ENCODE results near the gene MYG1.

DNA sequence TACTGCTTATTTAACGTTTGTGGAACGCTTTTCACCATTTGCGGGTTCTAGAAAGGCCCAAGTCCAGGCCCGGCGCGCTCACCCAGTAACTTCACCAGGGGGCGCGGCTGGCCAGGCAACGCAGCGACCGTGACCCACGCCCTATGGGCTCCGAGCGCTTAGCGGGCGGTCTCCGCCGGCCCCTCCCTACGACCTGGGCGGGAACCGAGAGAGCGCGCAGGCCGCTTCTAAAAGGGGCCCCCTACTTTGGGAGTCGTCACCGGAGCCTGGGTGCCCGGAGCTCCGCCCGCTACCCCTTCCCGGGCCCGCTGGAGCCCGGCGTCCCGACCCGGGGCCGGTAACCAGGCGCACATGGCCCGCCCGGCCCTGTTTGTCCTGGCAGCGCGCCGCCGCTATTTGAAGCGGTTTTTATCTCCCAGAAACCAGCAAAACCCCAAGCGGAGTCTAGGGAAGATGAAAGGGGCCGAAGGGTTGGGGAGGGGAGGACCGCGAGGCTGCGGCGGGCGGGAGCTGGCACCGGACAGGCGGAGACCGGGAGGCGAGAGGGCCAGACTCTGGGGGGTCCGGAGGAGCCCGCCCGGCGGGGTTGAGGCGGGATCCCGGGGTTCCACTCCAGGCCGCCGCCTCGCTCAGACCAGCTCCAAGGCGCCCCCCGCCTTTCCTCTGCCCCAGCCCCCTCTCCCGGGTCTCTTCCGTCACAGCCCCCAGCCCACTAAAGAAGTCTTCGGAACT lies 25.4 kb downstream of the MYG1 start:
- peak; percentile 24 to 39 for TF ChIP-seq POLR2A (IDR thresholded peaks at IDR 0.05)
- TF ChIP-seq, protein P1, sequence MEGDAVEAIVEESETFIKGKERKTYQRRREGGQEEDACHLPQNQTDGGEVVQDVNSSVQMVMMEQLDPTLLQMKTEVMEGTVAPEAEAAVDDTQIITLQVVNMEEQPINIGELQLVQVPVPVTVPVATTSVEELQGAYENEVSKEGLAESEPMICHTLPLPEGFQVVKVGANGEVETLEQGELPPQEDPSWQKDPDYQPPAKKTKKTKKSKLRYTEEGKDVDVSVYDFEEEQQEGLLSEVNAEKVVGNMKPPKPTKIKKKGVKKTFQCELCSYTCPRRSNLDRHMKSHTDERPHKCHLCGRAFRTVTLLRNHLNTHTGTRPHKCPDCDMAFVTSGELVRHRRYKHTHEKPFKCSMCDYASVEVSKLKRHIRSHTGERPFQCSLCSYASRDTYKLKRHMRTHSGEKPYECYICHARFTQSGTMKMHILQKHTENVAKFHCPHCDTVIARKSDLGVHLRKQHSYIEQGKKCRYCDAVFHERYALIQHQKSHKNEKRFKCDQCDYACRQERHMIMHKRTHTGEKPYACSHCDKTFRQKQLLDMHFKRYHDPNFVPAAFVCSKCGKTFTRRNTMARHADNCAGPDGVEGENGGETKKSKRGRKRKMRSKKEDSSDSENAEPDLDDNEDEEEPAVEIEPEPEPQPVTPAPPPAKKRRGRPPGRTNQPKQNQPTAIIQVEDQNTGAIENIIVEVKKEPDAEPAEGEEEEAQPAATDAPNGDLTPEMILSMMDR (IDR thresholded peaks at IDR 0.05) = peak; percentile 54 to 87 (median 81)

All from Peyer's patch (tissue), 4 donors.